Measurements from ENCODE around the gene NPHP1. TPM values are rescaled to one million over a fixed set of nuclear protein-coding genes. Genes with fewer than 3 reads are reported as not detected.
A peak's percentile ranks its signal among the peaks of the same experiment; 100 is the strongest.
"Not testable (repeated sequence)": the region's sequence is repeated elsewhere in the genome, so short reads cannot be mapped to it uniquely, and the experiment has no call there.

NPHP1 gene
- total RNA-seq, 1 experiment from 2014 or later = 12.2 TPM

DNA sequence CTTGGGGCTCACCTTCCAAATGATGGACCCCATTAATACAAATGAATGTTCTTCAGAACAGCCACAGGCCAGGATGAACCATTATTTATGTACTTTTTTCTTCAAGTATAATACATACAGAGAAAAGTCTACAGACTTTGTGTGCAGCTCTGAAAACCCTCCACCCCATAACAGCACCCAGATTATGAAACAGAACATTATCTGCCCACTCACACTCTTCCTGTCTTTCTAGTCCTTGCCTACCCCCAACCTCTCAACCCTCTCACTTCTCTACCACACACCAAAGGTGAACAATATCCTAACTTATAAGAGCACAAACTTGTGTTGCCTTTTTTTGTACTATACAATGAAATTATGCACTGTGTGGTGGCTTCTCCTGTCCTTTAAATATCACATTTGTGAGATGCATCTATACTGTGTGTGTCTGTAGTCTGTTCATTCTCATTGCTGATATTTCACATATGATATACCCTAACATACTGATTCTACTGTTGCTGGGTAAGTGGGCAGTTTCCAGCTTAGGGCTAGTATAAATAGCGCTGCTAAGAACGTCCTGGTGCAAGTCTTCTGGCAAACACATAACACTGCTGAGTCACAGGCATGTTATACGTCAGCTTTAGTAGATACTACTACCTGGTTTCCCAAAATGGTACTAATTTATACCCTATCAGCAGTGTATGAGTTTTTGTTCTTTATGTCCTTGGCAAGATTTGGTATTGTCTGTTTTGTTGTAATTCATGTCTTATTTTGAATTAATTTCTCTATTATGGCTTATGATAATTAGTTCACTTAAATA, 1.0 kb upstream of the NPHP1 start:
- DNase-seq (ENCODE audit: low spot score) = no peak
- in situ Hi-C loops (cut with HindIII; ENCODE audit: low sequenced_read_pairs) = no loop called here

DNA sequence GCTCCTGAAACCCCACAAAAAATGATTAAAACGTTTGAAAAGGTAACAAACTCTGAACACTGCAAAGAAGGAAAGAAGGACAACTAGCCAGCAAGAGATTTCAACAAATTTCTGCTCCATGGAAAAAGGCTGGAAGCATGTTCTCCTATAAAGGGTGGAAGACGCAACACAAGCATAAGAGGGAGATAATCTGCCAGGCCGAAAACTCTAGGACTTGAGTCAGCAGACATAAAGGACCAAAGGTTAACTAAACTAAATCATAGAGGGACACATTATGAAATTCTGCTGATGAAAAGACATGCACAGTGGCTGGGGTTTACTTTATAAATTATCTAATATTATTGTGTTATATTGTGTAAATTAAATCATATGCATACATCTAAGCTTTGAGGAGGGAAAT, 6.8 kb downstream of the NPHP1 start:
- DNase-seq (ENCODE audit: low spot score) = no peak
- in situ Hi-C loops (cut with HindIII; ENCODE audit: low sequenced_read_pairs) = no loop called here

DNA sequence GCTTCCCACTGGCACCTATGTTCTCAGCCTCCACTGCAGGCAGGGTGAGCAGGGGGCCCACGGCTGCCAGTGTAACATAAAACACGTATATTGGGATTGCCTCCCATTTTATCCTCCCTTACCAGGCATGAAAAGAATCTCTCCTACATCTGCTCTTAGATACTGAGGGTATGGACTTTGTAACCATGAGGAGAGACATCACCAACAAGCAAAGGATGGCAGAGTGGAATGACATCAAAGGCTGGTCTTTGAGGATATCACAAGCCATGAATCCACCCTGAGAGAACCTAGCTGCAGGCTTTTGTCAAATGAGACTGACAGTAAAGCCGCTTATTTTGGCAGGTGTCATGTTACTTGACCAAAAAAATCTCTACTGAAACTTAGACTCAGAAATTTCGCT, 7.4 kb downstream of the NPHP1 start:
- no peak for DNase-seq (ENCODE audit: low spot score)
- in situ Hi-C loops (cut with HindIII; ENCODE audit: low sequenced_read_pairs) = no loop called here

DNA sequence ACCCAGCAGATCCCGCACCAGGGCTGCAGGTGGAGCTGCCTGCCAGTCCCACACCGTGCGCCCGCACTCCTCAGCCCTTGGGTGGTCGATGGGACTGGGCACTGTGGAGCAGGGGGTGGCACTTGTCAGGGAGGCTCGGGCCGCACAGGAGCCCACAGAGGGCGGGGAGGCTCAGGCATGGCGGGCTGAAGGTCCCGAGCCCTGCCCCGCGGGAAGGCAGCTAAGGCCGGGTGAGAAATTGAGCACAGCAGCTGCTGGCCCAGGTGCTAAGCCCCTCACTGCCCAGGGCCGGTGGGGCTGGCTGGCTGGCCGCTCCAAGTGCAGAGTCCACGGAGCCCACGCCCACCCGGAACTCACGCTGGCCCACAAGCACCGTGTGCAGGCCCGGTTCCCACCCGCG, 14.6 kb downstream of the NPHP1 start:
- in situ Hi-C loops (cut with HindIII; ENCODE audit: low sequenced_read_pairs); DNase-seq (ENCODE audit: low spot score): not testable (repeated sequence)

DNA sequence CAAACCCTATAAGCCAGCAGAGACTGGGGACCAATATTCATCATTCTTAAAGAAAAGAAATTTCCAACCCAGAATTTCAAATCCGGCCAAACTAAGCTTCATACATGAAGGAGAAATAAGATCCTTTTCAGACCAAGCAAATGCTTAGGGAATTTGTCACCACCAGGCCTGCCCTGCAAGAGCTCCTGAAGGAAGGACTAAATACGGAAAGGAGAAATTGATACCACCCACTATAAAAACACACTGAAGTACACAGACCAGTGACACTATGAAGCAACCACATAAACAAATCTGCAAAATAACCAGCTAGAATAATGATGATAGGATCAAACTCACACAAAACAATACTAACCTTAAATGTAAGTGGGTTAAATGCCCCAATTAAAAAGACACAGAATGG, 22.4 kb downstream of the NPHP1 start:
- DNase-seq (ENCODE audit: low spot score) = no peak
- in situ Hi-C loops (cut with HindIII; ENCODE audit: low sequenced_read_pairs) = no loop called here

DNA sequence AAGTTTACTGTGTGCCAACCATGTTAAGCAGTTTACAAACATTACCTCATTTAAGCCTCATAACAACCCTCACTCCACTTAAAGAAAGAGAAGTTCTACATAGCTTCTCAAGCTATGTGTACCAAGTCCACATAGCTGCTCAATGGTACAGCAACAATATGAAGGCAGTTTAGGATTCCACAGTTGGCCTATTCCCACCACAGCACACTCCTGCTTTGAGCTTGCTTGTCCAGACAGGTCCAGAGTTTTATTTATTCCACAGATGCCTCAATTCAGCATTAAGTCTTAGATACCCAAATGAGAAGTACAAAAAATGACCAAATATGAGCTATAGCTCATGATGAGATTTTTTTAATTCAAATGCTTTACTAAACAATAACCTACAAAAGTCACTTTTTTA, 24.8 kb downstream of the NPHP1 start:
- no peak for DNase-seq (ENCODE audit: low spot score)
- in situ Hi-C loops (cut with HindIII; ENCODE audit: low sequenced_read_pairs) = no loop called here

DNA sequence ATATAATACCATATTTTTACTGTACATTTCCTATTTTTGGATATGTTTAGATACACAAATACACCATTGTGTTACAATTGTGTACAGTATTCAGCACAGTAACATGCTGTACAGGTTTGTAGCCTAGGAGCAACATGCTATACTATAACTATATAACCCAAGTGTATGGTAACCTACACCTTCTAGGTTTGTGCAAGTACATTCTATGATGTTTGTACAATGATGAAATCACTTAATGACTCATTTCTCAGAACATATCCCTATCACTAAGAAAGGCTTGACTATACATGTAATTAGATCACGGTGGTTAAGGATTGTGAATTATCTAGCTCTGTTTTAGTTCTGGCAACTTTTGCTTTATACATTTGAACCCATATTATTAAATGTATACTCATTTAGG, 31.3 kb downstream of the NPHP1 start:
- in situ Hi-C loops (cut with HindIII; ENCODE audit: low sequenced_read_pairs) = no loop called here
- no peak for DNase-seq (ENCODE audit: low spot score)

DNA sequence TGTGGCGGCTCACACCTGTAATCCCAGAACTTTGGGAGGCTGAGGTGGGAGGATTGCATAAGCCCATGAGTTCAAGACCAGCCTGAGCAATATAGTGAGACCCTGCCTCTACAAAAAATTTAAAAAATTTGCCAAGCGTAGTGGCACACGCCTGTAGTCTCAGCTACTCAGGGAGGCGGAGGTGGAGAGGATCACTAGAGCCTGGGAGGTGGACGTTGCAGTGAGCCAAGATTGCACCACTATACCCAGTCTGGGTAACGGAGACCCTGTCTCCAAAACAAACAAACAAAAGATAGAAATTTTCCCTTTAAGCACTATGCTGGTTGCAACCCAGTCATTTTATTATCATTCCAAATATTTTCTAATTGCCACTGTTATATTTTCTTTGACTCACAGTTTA, 32.3 kb downstream of the NPHP1 start:
- no peak for DNase-seq (ENCODE audit: low spot score)
- in situ Hi-C loops (cut with HindIII; ENCODE audit: low sequenced_read_pairs) = no loop called here

DNA sequence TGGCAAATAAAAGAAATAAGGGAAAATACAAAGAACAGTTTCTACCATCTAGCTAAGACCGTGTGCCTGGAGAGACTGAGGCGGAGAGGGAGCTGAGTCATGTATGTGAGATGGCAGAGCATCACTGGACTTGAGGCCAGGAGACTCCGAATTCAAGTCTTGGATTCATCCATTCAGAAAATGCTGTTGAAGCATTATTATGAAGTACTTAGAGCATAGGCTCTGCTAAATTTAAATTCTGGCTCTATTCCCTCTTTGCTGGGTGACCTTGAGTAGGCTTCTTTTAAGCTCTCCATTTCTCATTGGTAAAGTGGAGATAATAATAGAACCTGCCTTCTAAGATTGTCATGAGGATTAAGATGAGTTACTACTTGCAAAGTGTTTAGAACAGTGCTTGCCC, 34.7 kb downstream of the NPHP1 start:
- in situ Hi-C loops (cut with HindIII; ENCODE audit: low sequenced_read_pairs) = no loop called here
- no peak for DNase-seq (ENCODE audit: low spot score)

DNA sequence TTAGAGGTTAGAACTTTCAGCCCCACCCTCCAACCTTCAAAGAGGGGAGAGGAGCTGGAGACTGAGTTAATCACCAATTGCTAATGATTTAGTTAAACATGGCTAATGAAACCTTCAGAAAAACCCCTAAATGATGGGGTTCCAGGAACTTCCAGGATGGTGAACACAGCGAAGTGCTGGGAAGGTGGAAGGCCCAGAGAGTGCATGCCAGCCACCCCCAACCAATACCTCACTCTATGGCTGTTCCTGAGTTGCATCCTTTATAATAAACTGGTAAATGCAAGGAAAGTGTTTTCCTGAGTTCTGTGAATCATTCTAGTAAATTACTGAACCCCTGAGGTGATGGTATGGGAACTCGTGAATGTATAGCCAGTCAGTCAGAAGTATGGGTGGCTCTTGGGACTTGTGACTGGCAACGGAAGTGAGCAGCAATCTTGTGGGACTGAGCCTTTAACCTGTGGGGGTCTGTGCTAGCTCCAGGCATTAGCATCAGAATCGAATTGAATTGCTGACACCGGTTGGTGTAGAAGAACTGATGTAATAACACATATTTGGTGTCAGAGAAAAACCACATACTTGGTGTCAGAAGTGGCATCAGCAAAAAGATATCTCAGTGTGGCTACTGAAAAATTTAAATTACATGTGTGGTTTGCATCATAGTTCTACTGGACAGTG, 37.4 kb downstream of the NPHP1 start:
- DNase-seq (ENCODE audit: low spot score) = no peak
- in situ Hi-C loops (cut with HindIII; ENCODE audit: low sequenced_read_pairs) = no loop called here

DNA sequence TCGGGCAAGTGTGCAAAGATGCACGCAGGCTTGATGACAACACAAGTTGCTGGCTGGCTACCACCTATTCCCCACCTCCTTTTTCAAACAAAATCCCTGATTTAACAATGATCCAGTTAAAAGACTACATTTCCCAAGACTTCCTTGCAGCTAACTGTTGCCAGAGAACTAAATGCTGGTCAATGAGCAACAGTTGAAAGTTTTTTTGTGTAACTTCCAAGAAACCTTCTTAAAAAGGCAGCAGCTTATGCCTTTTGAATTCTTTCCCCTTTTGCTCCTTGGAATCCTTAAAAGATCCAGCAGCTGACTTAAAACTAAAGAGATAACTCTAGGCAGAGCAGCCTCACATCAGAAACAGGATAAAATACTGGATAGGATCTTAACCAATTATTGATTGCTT, 38.5 kb downstream of the NPHP1 start:
- in situ Hi-C loops (cut with HindIII; ENCODE audit: low sequenced_read_pairs) = no loop called here
- DNase-seq (ENCODE audit: low spot score) = no peak

DNA sequence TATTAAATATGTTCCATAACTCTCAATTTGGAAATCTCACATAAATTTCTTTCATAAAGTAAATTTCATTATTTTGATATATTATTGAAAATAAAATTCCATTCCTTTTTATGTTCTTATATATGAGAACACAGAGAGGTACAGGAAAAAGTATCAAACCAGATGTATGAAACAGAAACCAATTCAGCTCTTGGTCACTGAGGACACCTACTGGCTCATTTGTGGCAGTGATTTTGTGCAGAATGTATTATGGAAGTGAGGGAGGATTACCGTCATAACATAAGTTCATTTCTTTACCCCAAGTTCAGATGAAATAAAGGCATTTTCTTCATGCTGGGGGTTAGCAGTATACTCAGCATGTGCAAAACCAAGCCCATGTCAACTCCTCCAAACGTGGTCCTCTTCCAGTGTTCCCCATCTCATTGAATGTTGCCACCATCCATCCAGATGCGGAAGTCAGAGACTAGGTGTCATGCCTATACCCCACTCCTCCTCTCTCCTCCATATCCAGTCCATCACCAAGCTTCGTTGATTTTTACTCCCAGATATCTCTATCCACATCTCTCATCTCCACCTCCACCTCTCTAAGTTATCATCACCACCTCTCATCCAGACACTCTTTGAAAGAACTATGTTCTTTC, 47.5 kb downstream of the NPHP1 start:
- DNase-seq (ENCODE audit: low spot score) = peak; percentile 31
- in situ Hi-C loops (cut with HindIII; ENCODE audit: low sequenced_read_pairs) = no loop called here

DNA sequence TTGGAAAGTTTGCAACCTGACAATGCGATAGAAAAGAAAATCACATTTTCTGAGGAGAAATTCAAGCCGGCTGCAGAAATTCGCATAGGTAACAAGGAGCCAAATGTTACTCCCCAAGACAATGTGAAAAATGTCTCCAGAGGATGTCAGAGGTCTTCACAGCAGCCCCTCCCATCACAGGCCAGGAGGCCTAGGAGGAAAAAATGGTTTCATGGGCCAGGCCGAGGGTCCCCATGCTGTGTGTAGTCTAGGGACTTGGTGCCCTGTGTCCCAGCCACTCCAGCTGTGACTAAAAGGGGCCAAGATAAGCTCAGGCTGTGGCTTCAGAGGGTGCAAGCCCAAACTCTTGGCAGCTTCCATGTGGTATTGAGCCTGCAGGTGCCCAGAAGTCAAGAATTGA, 50.0 kb downstream of the NPHP1 start:
- DNase-seq (ENCODE audit: low spot score); in situ Hi-C loops (cut with HindIII; ENCODE audit: low sequenced_read_pairs): not testable (repeated sequence)

DNA sequence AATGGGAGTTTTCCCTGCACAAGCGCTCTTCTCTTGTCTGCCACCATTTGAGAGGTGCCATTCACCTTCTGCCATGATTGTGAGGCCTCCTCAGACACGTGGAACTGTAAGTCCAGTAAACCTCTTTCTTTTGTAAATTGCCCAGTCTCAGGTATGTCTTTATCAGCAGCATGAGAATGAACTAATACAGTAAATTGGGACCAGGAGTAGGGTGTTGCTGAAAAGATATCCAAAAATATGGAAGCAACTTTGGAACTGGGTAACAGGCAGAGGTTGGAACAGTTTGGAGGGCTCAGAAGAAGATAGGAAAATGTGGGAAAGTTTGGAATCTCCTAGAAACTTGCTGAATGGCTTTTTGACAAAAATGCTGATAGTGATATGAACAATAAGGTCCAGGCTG, 50.6 kb downstream of the NPHP1 start:
- DNase-seq (ENCODE audit: low spot score); in situ Hi-C loops (cut with HindIII; ENCODE audit: low sequenced_read_pairs): not testable (repeated sequence)

DNA sequence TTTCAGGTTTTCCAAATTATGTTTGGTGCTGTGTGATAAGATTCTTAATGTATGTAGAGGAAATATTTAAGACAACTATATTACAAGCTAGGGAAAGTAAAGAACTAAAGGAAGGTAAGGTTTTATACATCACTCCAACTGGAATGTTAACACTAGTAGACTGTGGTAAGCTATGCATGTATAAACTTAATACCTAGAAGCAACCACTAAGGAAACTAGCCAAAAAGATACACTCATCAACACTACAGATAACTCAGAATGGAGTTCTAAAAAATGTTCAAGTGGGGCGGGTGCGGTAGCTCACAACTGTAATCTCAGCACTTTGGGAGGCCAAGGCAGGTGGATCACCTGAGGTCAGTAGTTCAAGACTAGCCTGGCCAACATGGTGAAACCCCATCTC, 51.4 kb downstream of the NPHP1 start:
- DNase-seq (ENCODE audit: low spot score) = no peak
- in situ Hi-C loops (cut with HindIII; ENCODE audit: low sequenced_read_pairs) = no loop called here

DNA sequence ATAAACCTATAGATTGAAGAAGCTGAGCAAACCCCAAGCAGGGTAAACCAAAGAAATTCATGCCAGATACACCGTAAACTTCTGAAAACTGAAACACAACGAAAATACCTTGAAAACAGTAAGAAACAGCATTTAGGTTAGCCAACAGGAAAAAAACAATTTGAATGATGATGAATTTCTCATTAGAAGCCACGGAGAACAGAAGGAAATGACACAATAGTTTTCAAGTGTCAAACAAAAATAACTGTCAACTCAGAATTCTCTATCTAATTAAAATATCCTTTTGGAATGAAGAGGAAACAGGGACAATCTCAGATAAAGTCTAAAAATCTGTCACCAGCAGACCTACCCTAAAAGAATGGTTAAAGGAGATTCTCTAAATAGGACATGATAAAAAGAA, 51.9 kb downstream of the NPHP1 start:
- DNase-seq (ENCODE audit: low spot score) = no peak
- in situ Hi-C loops (cut with HindIII; ENCODE audit: low sequenced_read_pairs) = no loop called here

DNA sequence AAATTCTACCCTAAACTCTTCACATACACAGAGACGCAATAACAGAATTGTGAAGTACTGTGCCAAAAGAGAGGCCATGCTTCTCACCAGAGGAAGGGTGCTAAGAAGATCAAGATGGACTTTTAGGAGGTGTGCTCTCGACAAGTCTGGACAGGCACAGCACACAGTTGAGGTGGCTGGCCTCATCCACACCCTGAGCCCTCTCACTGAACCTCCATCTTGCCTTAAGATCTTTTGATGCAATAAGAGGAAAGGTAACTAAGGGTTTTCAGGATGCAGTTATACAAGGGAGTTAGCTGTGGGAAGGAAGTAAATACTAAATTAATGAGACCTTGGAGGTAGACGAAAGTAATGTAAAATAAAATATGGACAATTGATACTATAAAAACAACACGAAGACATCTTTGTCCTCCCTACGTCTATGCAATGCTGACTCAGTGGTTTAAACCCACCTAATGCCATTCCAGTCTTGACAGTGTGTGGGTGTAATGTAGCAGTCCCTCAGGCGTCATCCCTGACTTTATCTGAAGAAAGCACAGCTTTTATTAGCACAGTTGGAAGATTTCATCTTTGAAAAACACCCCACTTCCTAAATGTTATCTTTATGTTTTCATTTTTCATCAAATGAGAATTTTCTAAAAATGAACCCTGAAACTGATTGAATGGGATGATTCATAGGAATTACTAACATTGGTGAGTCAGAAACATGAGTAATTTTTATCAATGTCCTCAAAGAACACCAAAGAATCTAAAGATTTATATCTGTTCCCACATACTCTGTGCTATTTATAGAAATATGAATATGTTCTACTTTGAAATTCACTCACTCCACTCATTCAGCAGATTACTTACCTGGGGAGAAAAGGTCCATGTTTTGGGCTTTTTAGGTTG, 55.2 kb downstream of the NPHP1 start:
- in situ Hi-C loops (cut with HindIII; ENCODE audit: low sequenced_read_pairs) = no loop called here
- no peak for DNase-seq (ENCODE audit: low spot score)

DNA sequence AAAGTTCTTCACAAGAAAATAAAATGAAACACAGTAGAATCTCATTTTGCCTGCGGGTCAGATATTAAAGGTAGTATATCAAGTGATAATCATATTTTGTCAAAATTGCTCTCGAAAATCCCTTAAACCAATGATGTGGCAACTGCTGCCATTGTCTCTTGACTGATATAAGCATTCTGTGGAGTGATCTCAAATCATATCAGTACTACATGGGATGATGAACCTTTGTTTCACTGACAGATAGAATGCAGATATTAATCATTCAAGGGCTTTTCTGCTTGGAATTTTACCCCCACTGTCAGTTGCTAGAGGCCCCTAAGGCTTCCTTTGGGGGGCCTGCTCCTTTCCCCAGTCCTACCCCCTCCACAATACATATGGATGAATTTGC, 57.9 kb downstream of the NPHP1 start:
- in situ Hi-C loops (cut with HindIII; ENCODE audit: low sequenced_read_pairs) = no loop called here
- no peak for DNase-seq (ENCODE audit: low spot score)

DNA sequence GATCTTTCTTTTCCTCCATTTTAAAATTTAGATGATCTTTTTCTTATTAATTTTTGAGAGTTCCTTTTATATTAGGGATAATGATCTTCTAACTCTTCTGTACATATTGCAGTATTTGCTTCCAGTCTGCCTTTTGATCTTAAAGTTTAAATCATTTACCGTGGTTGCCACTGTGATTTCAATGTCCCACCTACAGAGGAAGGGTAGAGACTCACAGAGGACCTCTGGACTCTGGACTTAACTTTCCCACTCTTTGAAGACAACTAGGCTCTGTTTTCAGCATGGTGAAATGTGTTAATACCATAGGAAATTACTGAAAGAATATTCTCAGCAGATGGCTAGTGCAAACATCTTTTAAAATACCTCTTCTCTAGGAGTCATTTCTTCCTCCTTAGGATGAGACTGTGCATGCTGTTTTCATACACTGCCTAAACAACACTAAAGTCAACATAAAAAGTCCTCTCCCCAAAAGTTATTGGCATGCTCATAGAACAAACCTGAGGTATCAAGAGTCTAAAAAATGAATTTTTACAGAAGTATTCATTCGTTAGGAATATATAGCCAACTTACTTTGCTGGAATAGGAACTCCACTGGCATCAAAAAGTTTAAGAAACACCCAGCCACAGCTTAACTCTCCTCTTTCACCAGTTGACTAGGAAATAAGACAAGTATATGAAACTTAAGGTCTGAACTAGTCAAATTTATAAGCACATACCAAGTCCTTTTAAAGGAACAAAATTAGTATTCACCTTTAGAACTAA, 58.4 kb downstream of the NPHP1 start:
- in situ Hi-C loops (cut with HindIII; ENCODE audit: low sequenced_read_pairs) = no loop called here
- DNase-seq (ENCODE audit: low spot score) = no peak
